Measurements from ENCODE around the gene SLC13A4. TPM values are rescaled to one million over a fixed set of nuclear protein-coding genes. Genes with fewer than 3 reads are reported as not detected.
A peak's percentile ranks its signal among the peaks of the same experiment; 100 is the strongest.

Gene SLC13A4
- polyA plus RNA-seq, 1 donor (not counting 4 experiments of a cell fraction or from before 2014, with no cell fraction given): 0.12 TPM

DNA sequence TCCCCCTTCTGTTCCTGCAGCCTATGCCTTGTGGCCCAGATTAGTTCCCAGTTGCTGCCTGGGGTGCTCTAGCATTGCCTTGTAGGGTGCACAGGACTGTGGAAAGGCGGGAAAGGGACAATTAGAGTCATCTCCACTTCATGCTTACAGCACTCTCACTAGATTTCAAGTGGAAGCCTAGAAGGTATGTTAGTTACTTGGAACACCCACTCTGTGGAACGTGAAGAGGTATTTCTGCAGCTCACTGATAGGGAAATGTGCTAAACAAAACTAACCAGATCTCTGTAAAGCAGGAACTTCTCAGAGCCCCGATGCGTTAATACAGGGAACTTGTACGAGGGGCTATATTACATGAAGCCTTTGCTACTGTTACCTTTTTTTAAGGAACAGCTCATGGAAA, 46.2 kb downstream of the SLC13A4 start:
- FAIRE-seq: no peak
- Histone ChIP-seq H3K27ac (ENCODE audit: control insufficient read depth, insufficient read depth, low read length) (no peak overlapping the region), H3K36me3 (ENCODE audit: control insufficient read depth in 2 of 2, extremely low read depth in 1 of 2, insufficient read depth in 2 of 2, low read length in 2 of 2) (peaks cover 4 to 11% of the 10 kb centered on the region in 2 experiments)

DNA sequence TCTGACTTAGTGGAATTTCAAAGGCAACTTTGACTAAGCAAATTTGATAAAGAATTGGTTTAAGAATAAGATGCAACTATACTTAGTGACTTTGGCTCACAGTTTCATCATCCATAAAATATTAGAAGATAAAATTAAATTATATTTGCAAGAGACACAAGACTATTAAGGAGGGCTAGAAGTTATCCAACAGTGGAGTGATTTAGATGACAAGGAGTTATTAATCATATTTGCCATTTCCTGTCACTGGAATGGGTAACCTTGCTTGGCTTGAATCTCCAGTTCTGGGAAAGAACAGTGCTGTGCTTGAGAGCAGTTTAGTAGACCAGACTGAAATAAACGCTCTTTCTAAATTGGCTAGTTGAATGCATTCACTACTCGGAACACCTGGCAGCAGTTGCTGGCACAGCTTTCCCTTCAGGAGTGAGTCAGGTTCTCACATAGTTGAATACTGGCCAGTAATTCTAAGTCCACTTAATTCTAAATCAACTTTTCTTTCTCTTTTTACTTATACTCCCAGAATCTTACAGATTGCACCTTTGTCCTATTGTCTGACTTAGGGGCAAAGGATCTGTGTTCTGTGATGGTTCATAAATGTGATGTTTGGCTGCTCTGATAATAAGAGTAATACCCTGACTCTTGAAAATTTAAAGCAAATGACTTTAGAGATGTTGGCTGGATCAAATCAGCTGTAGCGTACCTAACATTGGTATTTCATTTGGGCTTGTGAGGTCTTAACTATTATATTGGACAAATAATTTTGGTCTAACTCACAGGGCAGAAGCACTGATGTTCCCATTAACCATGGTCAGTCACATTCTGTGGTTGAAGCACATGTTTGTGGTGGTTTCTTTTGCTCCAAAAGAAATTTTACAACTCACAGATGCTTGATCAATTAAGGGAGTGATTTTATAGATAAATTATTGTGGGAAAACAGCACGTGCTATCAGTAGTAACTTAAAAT, 49.1 kb downstream of the SLC13A4 start:
- Histone ChIP-seq H3K79me2 (ENCODE audit: control insufficient read depth, insufficient read depth, low read length) (peaks cover 9% of the 10 kb centered on the region), H3K4me2 (ENCODE audit: control insufficient read depth, extremely low read depth, insufficient read depth, low read depth, low read length) (peak overlapping the region; percentile 69), H3K9ac (ENCODE audit: control insufficient read depth, extremely low read depth, insufficient read depth, low read length) (no peak overlapping the region), H4K20me1 (ENCODE audit: control insufficient read depth, extremely low read depth, insufficient read depth, low read length) (no peaks in the 10 kb centered on the region), H2AFZ (ENCODE audit: control insufficient read depth, low read length) (no peak overlapping the region), H3K9me3 (ENCODE audit: control insufficient read depth, low read depth, low read length) (no peaks in the 10 kb centered on the region), H3K36me3 (ENCODE audit: control insufficient read depth in 2 of 2, extremely low read depth in 1 of 2, insufficient read depth in 2 of 2, low read length in 2 of 2) (peaks cover 5 to 13% of the 10 kb centered on the region in 2 experiments), H3K9me1 (ENCODE audit: control insufficient read depth, extremely low read depth, insufficient read depth, low read length) (no peaks in the 10 kb centered on the region), H3K4me3 (ENCODE audit: control insufficient read depth in 2 of 3, extremely low read depth in 1 of 3, insufficient read depth in 2 of 3, low read depth in 1 of 3, low read length in 3 of 3) (peak overlapping the region in 1 of 3 experiments; percentile 21), H3K27ac (ENCODE audit: control insufficient read depth, insufficient read depth, low read length) (peak overlapping the region; percentile 59), H3K27me3 (ENCODE audit: control insufficient read depth, extremely low read depth, insufficient read depth, low read length) (no peaks in the 10 kb centered on the region), H3K4me1 (ENCODE audit: control insufficient read depth, extremely low read depth, insufficient read depth, low read length) (peaks cover 36% of the 10 kb centered on the region)
- dilution Hi-C loops (cut with MboI; ENCODE audit: extremely low pct_ligation_motif_present, low sequenced_read_pairs): no loop called here
- FAIRE-seq (peak; percentile 91), DNase-seq (ENCODE audit: low read depth, low spot score) (peak; percentile 62)
- no peak for TF ChIP-seq EZH2 (IDR thresholded peaks at IDR 0.05; ENCODE audit: low read length)
- no peak for TF ChIP-seq CTCF (optimal IDR thresholded peaks at IDR 0.05 in 1 of 3, IDR thresholded peaks at IDR 0.05 in 1 of 3, conservative IDR thresholded peaks at IDR 0.05 in 1 of 3; ENCODE audit: extremely low read depth in 1 of 3, insufficient read depth in 2 of 3, low read length in 3 of 3)

More for the DNA sequence above, 46.2 kb downstream of the SLC13A4 start:
- Histone ChIP-seq H3K4me1 (ENCODE audit: control insufficient read depth, extremely low read depth, insufficient read depth, low read length) (peaks cover 52% of the 10 kb centered on the region), H3K27me3 (ENCODE audit: control insufficient read depth, extremely low read depth, insufficient read depth, low read length) (no peaks in the 10 kb centered on the region), H2AFZ (ENCODE audit: control insufficient read depth, low read length) (no peak overlapping the region), H3K4me3 (ENCODE audit: control insufficient read depth in 2 of 3, extremely low read depth in 1 of 3, insufficient read depth in 2 of 3, low read depth in 1 of 3, low read length in 3 of 3) (no peak overlapping the region), H3K9me3 (ENCODE audit: control insufficient read depth, low read depth, low read length) (no peaks in the 10 kb centered on the region), H3K4me2 (ENCODE audit: control insufficient read depth, extremely low read depth, insufficient read depth, low read depth, low read length) (no peak overlapping the region), H3K79me2 (ENCODE audit: control insufficient read depth, insufficient read depth, low read length) (peaks cover 3% of the 10 kb centered on the region), H3K9me1 (ENCODE audit: control insufficient read depth, extremely low read depth, insufficient read depth, low read length) (no peaks in the 10 kb centered on the region), H3K9ac (ENCODE audit: control insufficient read depth, extremely low read depth, insufficient read depth, low read length) (no peak overlapping the region), H4K20me1 (ENCODE audit: control insufficient read depth, extremely low read depth, insufficient read depth, low read length) (no peaks in the 10 kb centered on the region)
- no peak for TF ChIP-seq EZH2 (IDR thresholded peaks at IDR 0.05; ENCODE audit: low read length)
- TF ChIP-seq CTCF (optimal IDR thresholded peaks at IDR 0.05 in 1 of 3, IDR thresholded peaks at IDR 0.05 in 1 of 3, conservative IDR thresholded peaks at IDR 0.05 in 1 of 3; ENCODE audit: extremely low read depth in 1 of 3, insufficient read depth in 2 of 3, low read length in 3 of 3): no peak
- dilution Hi-C loops (cut with MboI; ENCODE audit: extremely low pct_ligation_motif_present, low sequenced_read_pairs): no loop called here
- no peak for DNase-seq (ENCODE audit: low read depth, low spot score)

All from keratinocyte (primary cell).